CD8-positive, alpha-beta memory T cell (primary cell): ENCODE data around the gene ABR. TPM values are rescaled to one million over a fixed set of nuclear protein-coding genes. Genes with fewer than 3 reads are reported as not detected.

Experiments
- CTCF ChIA-PET: fragments of 350-600 bp; sonication (Branson Sonifier 250); formaldehyde crosslinking; loops from one replicate; lab custom pipeline; 2021; ENCODE audit warnings: antibody characterized with exemption; lab: Charles Lee
- POLR2A ChIA-PET: fragments of 350-600 bp; sonication (Branson Sonifier 250); formaldehyde crosslinking; loops from one replicate; lab custom pipeline; 2021; ENCODE audit warnings: antibody characterized with exemption; lab: Charles Lee
- DNase-seq, 5 donors: peaks; one replicate each; pipeline versions ENCODE4 v3.0.0 to v3.0.0-alpha.2; 2020 to 2022; ENCODE audit warnings: mixed read lengths in 1 of 5
- H3K27ac ChIP-seq: one replicate; pipeline ENCODE4 v1.7.0; 2013; ENCODE audit warnings: low read depth, mild to moderate bottlenecking, low read length, moderate library complexity
- H3K27me3 ChIP-seq: 2 replicates; pipeline ENCODE4 v1.7.0; 2013; ENCODE audit warnings: low read length, mild to moderate bottlenecking; ENCODE audit not compliant: insufficient read depth, poor library complexity, severe bottlenecking
- H3K36me3 ChIP-seq: 2 replicates; pipeline ENCODE4 v1.7.0; 2013; ENCODE audit warnings: mild to moderate bottlenecking, low read length, moderate library complexity; ENCODE audit not compliant: insufficient read depth
- H3K4me1 ChIP-seq: 2 replicates; pipeline ENCODE4 v1.7.0; 2013; ENCODE audit warnings: mild to moderate bottlenecking, low read length, moderate library complexity; ENCODE audit not compliant: insufficient read depth
- H3K4me3 ChIP-seq: 2 replicates; pipeline ENCODE4 v1.7.0; 2013; ENCODE audit warnings: mild to moderate bottlenecking, low read length
- H3K9me3 ChIP-seq: 2 replicates; pipeline ENCODE4 v1.7.0; 2013; ENCODE audit warnings: mild to moderate bottlenecking, low read length
- H3K27ac Mint-ChIP-seq, 8 donors: one replicate each; pipeline ENCODE4 v1.8.0; 2020 to 2021; ENCODE audit warnings: mixed read lengths in 8 of 8, mild to moderate bottlenecking in 6 of 8, inconsistent platforms in 3 of 8, moderate library complexity in 3 of 8
- H3K27me3 Mint-ChIP-seq, 2 donors: one replicate each; pipeline ENCODE4 v1.8.0; 2020 to 2021; ENCODE audit warnings: mixed read lengths in 2 of 2, mild to moderate bottlenecking in 1 of 2, moderate library complexity in 1 of 2
- H3K36me3 Mint-ChIP-seq, 3 donors: one replicate each; pipeline ENCODE4 v1.8.0; 2020 to 2021; ENCODE audit warnings: mixed read lengths in 3 of 3, inconsistent platforms in 1 of 3, mild to moderate bottlenecking in 1 of 3
- H3K4me1 Mint-ChIP-seq, 3 donors: one replicate each; pipeline ENCODE4 v1.8.0; 2020 to 2021; ENCODE audit warnings: mixed read lengths in 3 of 3, inconsistent platforms in 1 of 3, mild to moderate bottlenecking in 1 of 3
- H3K4me3 Mint-ChIP-seq, 7 donors: one replicate each; pipeline ENCODE4 v1.8.0; 2020 to 2021; ENCODE audit warnings: mixed read lengths in 7 of 7, mild to moderate bottlenecking in 6 of 7, moderate library complexity in 4 of 7, inconsistent platforms in 2 of 7
- H3K9me3 Mint-ChIP-seq, 5 donors: one replicate each; pipeline ENCODE4 v1.8.0; 2020 to 2022; ENCODE audit warnings: mixed read lengths in 5 of 5, mild to moderate bottlenecking in 3 of 5, moderate library complexity in 2 of 5, inconsistent platforms in 1 of 5
- polyA plus RNA-seq: library from polyadenylated mRNA; unstranded; fragments of 300-500 nt; fragmentation: Illumina TruSeq; gene quantifications from one replicate; pipeline ENCODE4 v1.2.3, GENCODE V29; 2021
- total RNA-seq, 2 experiments: library from RNA; stranded (reverse); gene quantifications; one replicate each; pipeline ENCODE4 v1.2.3, GENCODE V29; 2021

Gene ABR
- total and polyA plus RNA-seq, 3 experiments from 2014 or later = 26.9 to 60.8 (median 60.4) TPM

DNA sequence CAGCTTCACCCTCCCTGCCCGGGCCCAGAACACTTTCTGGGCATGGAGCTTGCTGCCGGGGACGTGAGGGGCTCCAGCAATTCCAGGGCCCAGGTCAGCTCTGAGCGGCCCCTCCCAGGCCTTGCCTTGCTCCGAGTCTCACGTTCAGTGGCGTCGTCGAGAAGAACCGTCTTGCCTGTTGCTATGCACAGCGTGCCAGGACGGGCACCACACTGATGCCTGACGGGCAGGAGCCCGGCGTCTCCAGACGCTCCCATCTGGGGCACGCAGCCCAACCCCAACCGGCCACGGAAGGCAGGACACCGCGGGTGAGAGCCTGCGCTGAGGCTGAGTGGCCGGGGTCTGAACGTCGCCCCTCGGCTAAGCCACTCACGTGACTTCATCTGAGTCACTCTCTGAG is 155.7 kb downstream of the ABR start:
- CTCF ChIA-PET = no interaction called here
- no peak overlapping the region for H3K27ac ChIP-seq
- Mint-ChIP-seq H3K4me1 (peaks cover 0 to 5% (median 4%) of the 10 kb centered on the region in 3 donors), H3K36me3 (peaks cover 0 to 31% (median 2%) of the 10 kb centered on the region in 3 donors), H3K27me3 (no peaks in the 10 kb centered on the region), H3K4me3 (no peak overlapping the region), H3K27ac (no peak overlapping the region), H3K9me3 (no peaks in the 10 kb centered on the region)
- no peaks in the 10 kb centered on the region for H3K4me1 ChIP-seq
- POLR2A ChIA-PET = no interaction called here
- no peak overlapping the region for H3K4me3 ChIP-seq
- no peaks in the 10 kb centered on the region for H3K9me3 ChIP-seq
- DNase-seq = no peak
- no peaks in the 10 kb centered on the region for H3K27me3 ChIP-seq
- no peaks in the 10 kb centered on the region for H3K36me3 ChIP-seq

DNA sequence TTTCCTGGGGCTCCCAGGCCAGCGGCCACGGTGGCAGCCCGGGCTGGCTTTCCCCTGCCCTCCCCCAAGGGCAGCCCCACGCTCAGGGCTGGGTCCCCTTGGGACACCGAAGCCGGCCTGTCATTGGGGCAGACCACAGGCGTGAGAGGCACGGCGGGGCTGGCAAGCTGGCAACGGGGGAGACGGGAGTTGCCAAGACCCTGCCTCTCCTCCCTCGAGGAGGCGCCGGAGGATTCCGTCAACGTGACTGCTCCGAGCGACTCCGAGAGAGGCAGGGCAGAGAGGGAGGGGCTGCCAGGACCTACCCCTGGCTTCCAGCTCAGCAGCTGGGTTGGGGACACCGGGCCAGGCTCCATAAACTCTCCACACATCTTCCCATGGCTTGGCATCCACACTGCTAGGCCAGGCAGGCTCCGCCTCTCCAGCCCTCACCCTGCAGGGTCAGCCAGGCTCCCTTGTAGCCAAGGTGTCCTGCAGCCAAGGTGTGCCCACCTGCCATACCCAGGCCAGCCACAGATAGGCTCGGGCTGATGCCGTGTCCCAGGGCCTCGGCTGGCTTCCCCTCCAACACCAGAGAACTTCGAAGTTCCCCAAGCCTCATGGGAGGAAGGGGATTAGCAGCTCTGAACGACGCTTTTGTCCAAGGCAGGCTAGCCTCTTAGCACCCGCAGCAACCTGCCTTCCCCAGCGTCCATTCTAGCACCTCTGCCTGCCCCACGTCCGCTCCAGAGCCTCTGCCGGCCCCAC is 157.3 kb downstream of the ABR start:
- H3K27ac ChIP-seq = no peak overlapping the region
- ChIA-PET CTCF (no interaction called here), POLR2A (no interaction called here)
- Mint-ChIP-seq H3K4me3 (no peak overlapping the region), H3K27me3 (no peaks in the 10 kb centered on the region), H3K4me1 (peaks cover 0 to 5% (median 4%) of the 10 kb centered on the region in 3 donors), H3K36me3 (peaks cover 0 to 26% (median 0%) of the 10 kb centered on the region in 3 donors), H3K27ac (no peak overlapping the region), H3K9me3 (no peaks in the 10 kb centered on the region)
- no peaks in the 10 kb centered on the region for H3K9me3 ChIP-seq
- no peaks in the 10 kb centered on the region for H3K4me1 ChIP-seq
- H3K36me3 ChIP-seq = no peaks in the 10 kb centered on the region
- DNase-seq = no peak
- H3K27me3 ChIP-seq = no peaks in the 10 kb centered on the region
- no peak overlapping the region for H3K4me3 ChIP-seq

DNA sequence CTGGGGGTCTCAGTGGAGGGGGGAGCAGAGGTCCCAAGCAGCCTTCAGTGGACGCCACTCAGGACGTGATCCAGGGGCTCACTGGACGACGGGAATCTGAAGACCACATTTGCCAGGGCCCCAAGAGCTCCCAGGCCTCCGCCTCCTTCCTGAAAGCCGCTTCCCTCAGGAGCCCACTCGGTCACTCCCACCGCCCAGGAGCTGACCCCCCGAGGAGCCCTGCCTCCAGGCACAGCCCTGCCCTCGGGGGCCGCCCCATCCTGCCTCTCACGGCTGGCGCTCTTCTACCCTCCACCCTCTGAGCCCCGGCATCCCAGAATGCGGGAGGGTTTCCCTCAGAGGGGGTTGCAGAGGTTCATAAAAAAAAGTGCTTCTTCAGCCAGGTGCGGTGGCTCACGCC is 158.6 kb downstream of the ABR start:
- H3K27me3 ChIP-seq = no peaks in the 10 kb centered on the region
- no peak overlapping the region for H3K27ac Mint-ChIP-seq
- H3K36me3 ChIP-seq = no peaks in the 10 kb centered on the region
- no peak overlapping the region for H3K27ac ChIP-seq
- DNase-seq = no peak
- no peaks in the 10 kb centered on the region for H3K9me3 Mint-ChIP-seq
- peaks cover 0 to 5% (median 4%) of the 10 kb centered on the region in 3 donors for H3K4me1 Mint-ChIP-seq
- POLR2A ChIA-PET = no interaction called here
- H3K4me3 ChIP-seq = no peak overlapping the region
- no peaks in the 10 kb centered on the region for H3K4me1 ChIP-seq
- no peak overlapping the region for H3K4me3 Mint-ChIP-seq
- no peaks in the 10 kb centered on the region for H3K9me3 ChIP-seq
- H3K27me3 Mint-ChIP-seq = no peaks in the 10 kb centered on the region
- CTCF ChIA-PET = no interaction called here
- H3K36me3 Mint-ChIP-seq = peaks cover 0 to 21% (median 0%) of the 10 kb centered on the region in 3 donors

DNA sequence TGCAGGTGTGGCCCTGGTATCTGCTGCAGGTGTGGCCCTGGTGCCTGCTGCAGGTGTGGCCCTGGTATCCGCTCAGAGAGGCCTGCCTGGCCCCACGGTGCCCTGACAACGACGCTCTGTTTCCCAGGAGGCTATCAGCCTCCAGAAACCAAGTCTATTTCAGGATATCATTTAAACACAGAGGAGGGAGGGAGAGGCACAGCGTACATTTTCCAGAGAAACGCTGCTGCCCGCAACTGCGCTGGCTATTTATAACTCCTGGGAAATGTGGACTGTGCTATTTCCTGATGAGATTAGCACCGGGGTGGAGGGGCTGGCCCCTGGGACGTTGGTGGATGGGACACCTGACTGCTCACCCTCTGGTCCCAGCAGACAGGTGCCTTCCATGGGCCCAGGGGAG is 160.3 kb downstream of the ABR start:
- Mint-ChIP-seq H3K4me3 (no peak overlapping the region), H3K4me1 (no peaks in the 10 kb centered on the region), H3K27ac (peak overlapping the region in 1 of 8 donors; percentile 81), H3K36me3 (peaks cover 0 to 17% (median 0%) of the 10 kb centered on the region in 3 donors), H3K9me3 (no peaks in the 10 kb centered on the region), H3K27me3 (no peaks in the 10 kb centered on the region)
- Histone ChIP-seq H3K4me1 (no peaks in the 10 kb centered on the region), H3K4me3 (no peak overlapping the region), H3K36me3 (no peaks in the 10 kb centered on the region), H3K9me3 (no peaks in the 10 kb centered on the region), H3K27ac (no peak overlapping the region), H3K27me3 (no peaks in the 10 kb centered on the region)
- ChIA-PET CTCF (no interaction called here), POLR2A (no interaction called here)
- DNase-seq = no peak

DNA sequence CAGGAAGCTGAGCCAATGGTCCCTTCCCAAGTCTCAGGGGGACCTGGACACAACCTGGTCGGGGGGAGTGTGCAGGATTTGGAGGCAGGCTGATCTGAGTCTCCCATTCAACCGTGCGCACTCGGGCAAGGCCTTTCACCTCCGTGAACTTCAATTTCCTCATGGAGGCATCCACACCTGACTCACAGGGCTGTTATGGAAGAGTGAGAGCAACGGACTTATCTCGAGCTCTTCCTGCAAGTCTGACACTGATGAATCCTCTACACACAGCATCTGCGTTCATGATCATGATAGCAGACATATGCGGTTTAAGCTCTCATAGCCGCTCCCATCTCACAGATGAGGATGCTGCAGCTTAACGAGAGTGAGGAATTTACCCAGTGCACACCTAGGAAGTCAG is 161.2 kb downstream of the ABR start:
- no peak overlapping the region for H3K27ac Mint-ChIP-seq
- H3K4me3 Mint-ChIP-seq = no peak overlapping the region
- ChIA-PET CTCF (no interaction called here), POLR2A (no interaction called here)
- no peak overlapping the region for H3K27ac ChIP-seq
- H3K36me3 ChIP-seq = no peaks in the 10 kb centered on the region
- H3K4me1 Mint-ChIP-seq = no peaks in the 10 kb centered on the region
- no peaks in the 10 kb centered on the region for H3K27me3 Mint-ChIP-seq
- peaks cover 0 to 20% (median 0%) of the 10 kb centered on the region in 3 donors for H3K36me3 Mint-ChIP-seq
- no peaks in the 10 kb centered on the region for H3K27me3 ChIP-seq
- DNase-seq = no peak
- H3K9me3 Mint-ChIP-seq = no peaks in the 10 kb centered on the region
- no peaks in the 10 kb centered on the region for H3K4me1 ChIP-seq
- H3K4me3 ChIP-seq = no peak overlapping the region
- H3K9me3 ChIP-seq = no peaks in the 10 kb centered on the region

DNA sequence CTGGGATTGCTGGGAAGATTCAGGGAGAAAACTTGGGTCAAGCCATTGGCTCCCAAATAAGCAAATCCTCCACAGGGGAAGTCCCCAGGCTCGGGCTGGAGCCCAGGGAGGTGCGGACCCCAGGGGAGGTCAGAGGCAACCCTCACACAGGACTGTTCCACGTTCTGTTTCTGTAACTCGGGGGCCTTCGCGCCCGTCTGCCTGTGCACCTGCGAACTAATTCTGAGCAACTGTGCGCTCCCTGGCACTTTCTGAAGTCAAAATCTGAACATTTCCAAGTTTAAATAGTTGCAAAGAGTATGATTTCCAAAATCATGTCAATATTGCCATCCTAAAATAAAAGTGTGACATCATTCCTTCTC is 166.1 kb downstream of the ABR start:
- no peaks in the 10 kb centered on the region for H3K27me3 Mint-ChIP-seq
- no peak for DNase-seq
- peaks cover 0 to 37% (median 0%) of the 10 kb centered on the region in 3 donors for H3K36me3 Mint-ChIP-seq
- no peaks in the 10 kb centered on the region for H3K4me1 Mint-ChIP-seq
- H3K4me1 ChIP-seq = no peaks in the 10 kb centered on the region
- H3K27ac ChIP-seq = no peak overlapping the region
- no peaks in the 10 kb centered on the region for H3K9me3 Mint-ChIP-seq
- CTCF ChIA-PET = no interaction called here
- POLR2A ChIA-PET = no interaction called here
- no peaks in the 10 kb centered on the region for H3K9me3 ChIP-seq
- H3K4me3 Mint-ChIP-seq = no peak overlapping the region
- H3K27ac Mint-ChIP-seq = peak overlapping the region in 3 of 8 donors; percentile 17 to 87 (median 57)
- H3K27me3 ChIP-seq = no peaks in the 10 kb centered on the region
- peaks cover 3% of the 10 kb centered on the region for H3K36me3 ChIP-seq
- H3K4me3 ChIP-seq = no peak overlapping the region

DNA sequence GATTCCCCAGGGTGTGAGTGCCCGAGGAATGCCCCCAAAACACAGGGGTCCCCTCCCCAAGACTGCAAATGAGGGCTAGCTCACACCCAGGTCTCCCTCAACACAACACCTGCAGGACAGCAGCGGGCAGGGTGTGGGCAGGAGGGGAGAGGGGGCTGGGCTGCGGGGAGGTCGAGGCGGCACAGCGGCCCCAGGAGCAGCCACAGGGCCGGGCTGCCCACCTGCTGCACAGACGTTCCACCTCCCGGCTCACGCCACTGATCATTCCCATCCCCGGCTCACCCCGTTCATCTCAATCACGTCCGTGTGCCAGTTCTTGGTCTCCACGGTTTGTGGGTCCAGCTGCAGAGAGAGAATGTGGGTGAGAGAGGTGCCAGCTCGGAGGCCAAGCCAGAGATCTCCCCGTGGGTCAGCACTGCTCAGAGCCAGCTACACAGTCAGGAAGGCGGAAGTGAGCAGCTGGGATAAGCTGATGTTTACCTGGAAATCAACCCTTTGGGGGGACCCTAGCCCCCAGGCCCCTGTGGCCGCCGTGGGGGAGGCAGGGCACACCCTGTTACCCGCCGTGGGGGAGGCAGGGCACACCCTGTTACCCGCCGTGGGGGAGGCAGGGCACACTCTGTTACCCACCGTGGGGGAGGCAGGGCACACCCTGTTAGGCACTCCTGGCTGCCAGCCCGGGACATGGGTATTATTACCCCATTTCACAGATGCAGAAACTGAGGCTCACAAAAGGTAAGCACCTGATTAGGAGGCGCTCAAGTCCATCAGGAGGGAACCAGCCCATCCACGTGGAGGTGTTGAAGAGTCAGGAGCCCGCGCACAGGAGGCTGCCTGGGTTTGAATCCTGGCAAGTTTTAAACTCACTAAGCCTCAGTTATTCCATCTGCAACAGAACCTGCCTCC is 166.7 kb downstream of the ABR start:
- Histone ChIP-seq H3K4me1 (no peaks in the 10 kb centered on the region), H3K27me3 (no peaks in the 10 kb centered on the region), H3K27ac (no peak overlapping the region), H3K36me3 (peaks cover 3% of the 10 kb centered on the region), H3K9me3 (no peaks in the 10 kb centered on the region), H3K4me3 (no peak overlapping the region)
- H3K4me1 Mint-ChIP-seq = no peaks in the 10 kb centered on the region
- no peaks in the 10 kb centered on the region for H3K27me3 Mint-ChIP-seq
- H3K4me3 Mint-ChIP-seq = no peak overlapping the region
- ChIA-PET CTCF (no interaction called here), POLR2A (no interaction called here)
- peaks cover 0 to 44% (median 0%) of the 10 kb centered on the region in 3 donors for H3K36me3 Mint-ChIP-seq
- H3K9me3 Mint-ChIP-seq = no peaks in the 10 kb centered on the region
- DNase-seq = no peak
- H3K27ac Mint-ChIP-seq = no peak overlapping the region
